HG03565 (cell line): ENCODE results near the gene PCED1B.
"Not testable (repeated sequence)": the region's sequence is repeated elsewhere in the genome, so short reads cannot be mapped to it uniquely, and the experiment has no call there.

Source experiments
- ATAC-seq: cut with Tn5 transposase; IDR thresholded peaks from one replicate; pipeline ENCODE4 v1.9.1; 2021; ENCODE audit warnings: mild to moderate bottlenecking, moderate library complexity; ENCODE audit not compliant: unreplicated experiment

PCED1B gene

GRCh38 chr12:47202176-47202575, 122.8 kb downstream of the PCED1B start:
- ATAC-seq, result no peak

DNA sequence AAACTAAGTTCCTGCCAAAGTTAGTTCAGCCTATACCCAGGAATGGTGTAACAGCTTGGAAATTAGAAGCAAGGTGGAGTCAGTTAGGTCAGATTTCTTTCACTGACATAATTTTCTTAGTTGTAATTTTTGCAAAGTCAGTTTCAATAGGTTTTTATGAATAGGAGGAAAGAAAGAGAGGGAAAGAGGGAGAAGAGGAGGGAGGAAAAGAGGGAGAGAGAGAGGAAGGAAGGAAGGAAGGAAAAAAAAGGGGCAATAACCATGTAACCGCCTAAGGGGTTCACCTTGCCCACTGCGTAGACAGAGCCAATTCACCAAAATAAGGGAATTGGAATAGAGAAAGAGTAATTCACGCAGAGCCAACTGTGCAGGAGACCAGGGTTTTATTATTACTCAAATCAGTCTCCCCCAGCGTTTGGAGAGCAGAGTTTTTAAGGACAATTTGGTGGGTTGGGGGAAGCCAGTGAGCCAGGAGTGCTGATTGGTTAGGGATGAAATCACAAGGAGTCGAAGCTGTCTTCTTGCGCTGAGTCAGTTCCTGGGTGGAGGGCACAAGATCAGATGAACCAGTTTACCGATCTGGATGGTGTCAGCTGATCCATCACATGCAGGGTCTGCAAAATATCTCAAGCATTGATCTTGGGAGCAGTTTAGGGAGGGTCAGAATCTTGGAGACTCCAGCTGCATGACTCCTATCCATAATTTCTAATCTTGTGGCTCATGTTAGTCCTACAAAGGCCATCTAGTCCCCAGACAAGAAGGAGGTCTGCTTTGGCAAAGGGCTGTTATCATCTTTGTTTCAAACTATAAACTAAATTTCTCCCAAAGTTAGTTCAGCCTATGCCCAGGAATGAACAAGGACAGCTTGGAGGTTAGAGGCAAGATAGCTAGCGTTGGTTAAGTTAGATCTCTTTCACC, 126.4 kb downstream of the PCED1B start:
- ATAC-seq, result no peak

DNA sequence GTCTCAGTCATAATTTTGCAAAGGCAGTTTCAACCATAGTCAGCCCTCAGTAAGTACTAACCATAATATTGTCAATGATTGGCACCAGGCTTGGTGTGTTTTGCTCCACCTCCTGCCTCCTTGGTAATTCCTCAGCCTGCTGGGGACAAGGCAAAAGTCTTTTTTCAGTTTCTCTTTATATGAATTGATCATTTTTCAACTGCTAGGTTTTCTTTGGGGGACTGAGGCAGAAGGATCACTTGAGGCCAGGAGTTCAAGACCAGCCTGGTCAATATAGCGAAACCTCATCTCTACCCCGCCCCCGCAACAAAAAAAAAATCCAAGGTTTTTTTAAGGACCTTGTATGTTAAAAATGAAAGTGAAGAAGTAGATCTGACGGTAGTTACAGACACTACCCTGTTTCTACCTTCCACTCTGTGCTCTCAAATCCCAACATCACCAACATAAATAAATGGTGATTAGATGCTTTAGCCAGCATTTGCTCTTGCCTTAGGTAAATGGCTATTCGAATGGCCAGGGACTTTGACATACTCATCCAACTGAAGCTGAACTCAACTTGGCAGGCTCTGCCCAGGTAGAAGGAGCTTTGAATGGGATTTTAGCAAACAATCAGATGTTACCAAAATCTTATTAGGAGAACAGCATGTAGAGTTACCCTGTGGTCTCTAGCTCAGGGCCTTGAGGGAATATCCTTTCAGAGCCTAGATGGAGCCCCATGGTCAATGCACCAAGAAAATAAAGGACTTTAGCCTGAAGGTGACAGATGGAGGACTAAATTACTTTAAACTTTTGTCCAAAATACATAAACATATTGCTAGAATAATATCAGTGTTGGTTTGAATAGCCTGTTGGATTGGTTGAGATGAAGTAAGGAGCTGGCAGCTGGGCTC, 127.3 kb downstream of the PCED1B start:
- no peak for ATAC-seq

DNA sequence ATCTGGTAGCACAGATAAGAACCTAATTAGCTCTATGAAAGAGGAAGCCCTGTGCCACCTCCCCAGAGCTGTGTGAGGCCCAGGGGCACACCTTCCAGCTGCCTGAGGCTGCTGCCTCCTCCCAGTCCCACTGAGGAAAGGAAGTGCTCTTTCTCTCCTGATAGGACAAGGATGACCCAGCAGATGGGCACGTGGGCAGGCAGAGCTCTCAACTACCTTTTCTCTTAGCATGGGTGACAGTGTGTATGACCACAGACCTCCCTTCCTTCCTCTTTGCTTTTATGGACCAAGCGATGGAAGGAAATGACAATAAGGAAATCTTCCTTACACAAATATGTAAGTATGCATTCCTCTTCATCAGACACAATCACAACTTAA, 127.9 kb downstream of the PCED1B start:
- ATAC-seq, result peak; percentile 33

DNA sequence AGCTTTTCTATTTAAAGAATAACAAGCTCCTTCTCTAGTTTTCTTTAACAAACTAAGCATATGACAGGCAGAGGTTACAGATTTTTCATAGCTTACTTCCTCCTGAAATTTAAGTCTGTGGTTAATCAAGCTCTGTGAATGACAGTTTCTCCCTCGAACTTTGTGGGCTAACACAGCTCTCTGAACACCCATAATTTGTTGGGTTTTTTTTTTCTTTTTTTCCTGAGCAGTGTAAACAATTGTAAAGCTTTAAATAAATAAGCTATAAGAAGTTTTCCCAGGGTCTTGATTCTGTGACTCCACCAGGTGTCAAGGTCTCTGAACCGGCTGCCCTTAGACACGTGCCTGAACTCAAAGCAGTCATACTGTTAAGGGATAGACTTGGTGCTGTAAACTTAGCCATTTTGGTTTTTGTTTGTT, 128.4 kb downstream of the PCED1B start:
- peak; percentile 70 for ATAC-seq

DNA sequence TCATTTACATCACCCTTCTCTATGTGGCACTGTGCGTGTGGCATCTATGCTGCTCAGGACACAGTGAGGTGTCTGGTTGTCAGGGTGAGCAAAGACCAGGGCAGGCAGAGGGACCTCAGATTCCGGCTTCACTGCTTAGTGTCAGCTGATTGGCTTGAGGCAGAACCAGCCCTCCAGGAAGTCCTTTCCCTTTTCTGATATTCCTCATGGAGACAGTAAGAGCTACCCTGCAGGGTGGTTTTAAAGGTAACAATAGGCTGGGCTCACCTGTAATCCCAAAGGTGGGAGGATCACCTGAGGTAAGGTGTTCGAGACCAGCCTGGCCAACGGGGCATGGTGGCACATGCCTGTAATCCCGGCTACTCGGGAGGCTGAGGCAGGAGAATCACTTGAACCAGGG, 129.6 kb downstream of the PCED1B start:
- no peak for ATAC-seq

DNA sequence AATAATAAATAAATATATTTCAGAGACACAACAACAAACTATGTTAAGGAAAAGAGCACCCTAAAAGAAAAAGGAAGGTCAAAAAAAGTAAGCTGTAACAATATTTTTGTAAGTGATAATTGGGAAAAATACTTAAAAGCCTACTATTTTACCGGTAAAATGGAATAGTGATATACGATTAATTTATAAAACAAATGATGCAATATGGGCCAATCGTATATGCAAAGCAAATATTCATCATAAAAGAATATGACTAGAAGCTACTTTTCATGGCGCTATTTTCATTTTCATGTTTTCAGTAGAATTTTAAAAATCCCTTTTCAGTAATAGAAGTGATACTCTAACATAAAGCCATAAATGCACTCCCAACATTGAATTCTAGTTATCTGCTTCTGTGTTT, 131.4 kb downstream of the PCED1B start:
- no peak for ATAC-seq

DNA sequence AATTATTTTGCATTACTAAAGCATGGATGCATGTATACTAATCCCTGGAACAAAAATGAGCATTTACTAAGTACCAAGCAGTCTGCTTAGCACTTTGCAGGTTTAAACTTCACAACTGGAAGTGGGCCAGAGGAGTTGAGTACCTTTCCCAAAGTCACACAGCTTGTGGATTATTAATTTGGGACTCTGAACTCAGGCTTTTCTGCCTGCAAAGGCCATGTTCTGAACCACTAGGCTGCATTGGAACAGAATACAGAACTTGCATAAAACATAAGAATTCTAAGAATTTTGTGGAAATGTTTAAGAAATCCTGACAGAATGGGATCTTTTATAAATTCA, 133.2 kb downstream of the PCED1B start:
- ATAC-seq, result no peak

GRCh38 chr12:47213396-47213795, 134.0 kb downstream of the PCED1B start:
- ATAC-seq, result no peak

- ATAC-seq, result no peak
Measured at GRCh38 chr12:47214001-47214619, 134.7 kb downstream of the PCED1B start.

DNA sequence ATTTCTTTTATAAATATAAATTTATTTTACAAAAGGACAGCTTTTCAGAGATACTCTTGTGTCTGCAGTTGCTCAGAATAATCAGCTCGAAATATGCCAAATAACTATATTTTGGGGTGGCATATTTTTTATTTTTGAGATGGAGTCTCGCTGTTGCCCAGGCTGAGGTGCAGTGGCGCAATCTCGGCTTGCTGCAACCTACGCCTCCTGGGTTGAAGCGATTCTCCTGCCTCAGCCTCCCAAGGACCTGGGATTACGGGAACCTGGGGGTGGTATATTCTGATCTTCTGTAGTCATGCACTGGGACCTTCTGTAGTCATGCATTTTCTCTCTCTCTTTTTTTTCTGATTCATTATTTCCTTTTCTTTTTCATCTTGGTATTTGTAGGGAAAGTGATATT, 135.3 kb downstream of the PCED1B start:
- no peak for ATAC-seq

DNA sequence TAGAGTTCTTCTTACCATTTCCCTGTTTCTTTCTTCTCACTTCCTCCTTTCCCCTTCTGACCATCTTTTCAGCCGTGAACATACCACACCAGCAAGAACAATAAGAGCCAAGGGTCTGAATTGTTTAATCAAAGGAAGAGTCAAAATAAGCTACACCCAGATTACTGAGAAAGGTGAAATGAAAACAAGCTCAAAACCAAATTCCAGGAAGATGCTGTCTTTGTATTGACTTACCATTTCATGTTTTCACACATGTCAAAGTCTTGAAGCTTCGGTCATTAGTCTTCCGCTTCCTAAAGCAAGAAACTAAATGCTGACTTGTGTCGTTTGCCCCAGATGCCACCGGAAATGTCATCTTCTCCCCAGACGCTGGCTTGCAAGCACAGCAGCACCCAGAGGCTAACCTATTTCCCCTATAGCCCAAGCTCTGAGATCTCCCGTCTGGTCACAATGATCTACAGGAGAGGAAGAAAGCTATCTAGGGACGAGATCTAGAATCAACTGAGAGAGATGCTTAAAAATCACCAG, 136.8 kb downstream of the PCED1B start:
- peak; percentile 52 for ATAC-seq

DNA sequence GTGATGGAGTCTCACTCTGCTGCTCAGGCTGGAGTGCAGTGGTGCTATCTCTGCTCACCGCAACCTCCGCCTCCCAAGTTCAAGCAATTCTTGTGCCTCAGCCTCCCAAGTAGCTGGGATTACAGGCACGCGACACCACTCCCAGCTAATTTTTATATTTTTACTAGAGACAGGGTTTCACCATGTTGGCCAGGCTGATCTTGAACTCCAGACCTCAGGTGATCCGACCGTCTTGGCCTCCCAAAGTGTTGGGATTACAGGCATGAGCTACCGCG, 138.1 kb downstream of the PCED1B start:
- not testable (repeated sequence) for ATAC-seq

DNA sequence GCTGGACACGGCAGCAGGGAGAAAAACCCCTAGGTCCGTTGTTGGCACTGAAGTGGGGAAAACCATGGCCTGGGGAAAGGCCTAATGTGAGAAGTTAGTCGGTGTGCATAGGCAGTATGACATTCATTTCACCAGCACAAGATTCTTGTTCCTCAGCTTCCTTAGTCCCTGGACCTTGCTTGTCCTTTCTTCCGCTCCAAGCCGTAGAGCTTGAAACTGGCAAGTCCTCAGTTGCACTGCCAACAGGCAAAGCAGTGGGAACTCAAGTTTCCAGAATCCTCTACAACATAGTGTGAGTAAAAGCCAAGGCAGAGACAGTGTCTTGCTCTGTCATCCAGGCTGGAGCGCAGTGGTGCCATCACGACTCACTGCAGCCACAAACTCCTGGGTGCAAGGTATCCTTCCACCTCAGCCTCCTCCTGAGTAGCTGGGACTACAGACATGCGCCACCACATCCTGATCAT, 138.8 kb downstream of the PCED1B start:
- ATAC-seq, result no peak

DNA sequence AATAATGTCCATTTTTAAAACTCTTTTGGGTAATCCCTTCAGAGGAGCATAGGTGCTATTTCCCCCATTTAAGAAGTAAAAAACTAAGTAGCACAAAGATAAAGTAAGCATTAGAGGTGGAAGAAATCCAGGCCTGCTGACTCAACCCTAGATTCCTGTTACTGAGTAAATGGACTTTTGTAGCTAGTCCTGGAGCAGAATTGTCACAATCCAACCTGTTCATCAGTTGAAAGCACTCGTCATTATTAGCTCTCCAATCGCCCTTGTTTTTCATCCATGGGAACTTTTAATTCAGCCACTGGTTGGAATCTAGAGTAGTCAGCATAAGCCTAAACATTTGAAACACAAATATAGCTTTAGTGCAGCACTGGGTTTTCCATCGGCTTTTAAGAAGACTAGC, 139.8 kb downstream of the PCED1B start:
- ATAC-seq, result no peak

- ATAC-seq, result no peak
Measured at GRCh38 chr12:47221256-47222023, 142.0 kb downstream of the PCED1B start.

DNA sequence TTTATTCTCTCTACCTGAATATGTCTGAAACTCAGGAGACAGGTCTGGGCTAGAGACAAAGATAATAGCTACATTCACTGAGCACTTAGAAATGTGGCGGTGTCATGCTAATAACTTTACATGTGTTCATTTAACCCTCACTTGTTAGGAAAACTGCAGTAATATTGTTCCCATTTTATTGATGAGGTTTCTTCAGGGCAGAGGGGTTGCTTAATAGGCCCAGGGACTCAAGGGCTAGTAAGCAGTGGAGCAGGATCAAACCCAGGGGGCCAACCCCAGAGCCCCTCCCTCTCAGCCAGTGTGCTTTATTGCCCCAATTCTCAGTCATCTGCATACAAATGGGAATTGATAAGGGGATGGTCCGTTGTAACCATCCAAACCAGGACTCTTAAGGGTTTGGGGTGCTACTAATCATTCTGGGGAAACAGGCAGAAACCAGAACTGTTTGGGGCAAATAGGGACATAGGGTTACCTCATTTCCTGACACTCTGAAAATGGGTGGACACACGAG, 143.2 kb downstream of the PCED1B start:
- no peak for ATAC-seq

- ATAC-seq, result no peak
Measured at GRCh38 chr12:47223031-47223847, 143.8 kb downstream of the PCED1B start.

- no peak for ATAC-seq
Measured at GRCh38 chr12:47223848-47224213, 144.4 kb downstream of the PCED1B start.
